ENCODE results near the gene NHEJ1.
A peak's percentile ranks its signal among the peaks of the same experiment; 100 is the strongest.

NHEJ1 gene

GRCh38 chr2:219129589-219129988 is 31.0 kb downstream of the NHEJ1 start:
- H3K27me3 Mint-ChIP-seq (ENCODE audit: low read depth): no peaks in the 10 kb centered on the region
- no peak for DNase-seq (ENCODE audit: low spot score)
- H3K4me3 Mint-ChIP-seq: no peak overlapping the region
- H3K36me3 Mint-ChIP-seq (ENCODE audit: low read depth): no peaks in the 10 kb centered on the region
- no peaks in the 10 kb centered on the region for H3K9me3 Mint-ChIP-seq
- no peaks in the 10 kb centered on the region for H3K4me1 Mint-ChIP-seq (ENCODE audit: low read depth)
- no peak overlapping the region for H3K27ac Mint-ChIP-seq

- H3K27me3 Mint-ChIP-seq (ENCODE audit: low read depth): no peaks in the 10 kb centered on the region
- no peaks in the 10 kb centered on the region for H3K9me3 Mint-ChIP-seq
- H3K36me3 Mint-ChIP-seq (ENCODE audit: low read depth): no peaks in the 10 kb centered on the region
- peaks cover 4% of the 10 kb centered on the region for H3K4me1 Mint-ChIP-seq (ENCODE audit: low read depth)
- H3K27ac Mint-ChIP-seq: no peak overlapping the region
- H3K4me3 Mint-ChIP-seq: no peak overlapping the region
- no peak for DNase-seq (ENCODE audit: low spot score)
Observed at GRCh38 chr2:219128396-219128795, 32.2 kb downstream of the NHEJ1 start.

- Mint-ChIP-seq H3K9me3 (no peaks in the 10 kb centered on the region), H3K27me3 (ENCODE audit: low read depth) (no peaks in the 10 kb centered on the region), H3K36me3 (ENCODE audit: low read depth) (no peaks in the 10 kb centered on the region), H3K4me1 (ENCODE audit: low read depth) (peaks cover 4% of the 10 kb centered on the region), H3K4me3 (no peak overlapping the region), H3K27ac (no peak overlapping the region)
- DNase-seq (ENCODE audit: low spot score): no peak
Observed at GRCh38 chr2:219127037-219127635, 33.5 kb downstream of the NHEJ1 start.

GRCh38 chr2:219126555-219126954 is 34.1 kb downstream of the NHEJ1 start:
- no peak for DNase-seq (ENCODE audit: low spot score)
- no peaks in the 10 kb centered on the region for H3K27me3 Mint-ChIP-seq (ENCODE audit: low read depth)
- H3K36me3 Mint-ChIP-seq (ENCODE audit: low read depth): no peaks in the 10 kb centered on the region
- H3K4me1 Mint-ChIP-seq (ENCODE audit: low read depth): peaks cover 4% of the 10 kb centered on the region
- H3K27ac Mint-ChIP-seq: no peak overlapping the region
- no peaks in the 10 kb centered on the region for H3K9me3 Mint-ChIP-seq
- H3K4me3 Mint-ChIP-seq: no peak overlapping the region

GRCh38 chr2:219125886-219126270 is 34.7 kb downstream of the NHEJ1 start:
- Mint-ChIP-seq H3K27me3 (ENCODE audit: low read depth) (no peaks in the 10 kb centered on the region), H3K4me3 (no peak overlapping the region), H3K9me3 (no peaks in the 10 kb centered on the region), H3K27ac (no peak overlapping the region), H3K36me3 (ENCODE audit: low read depth) (no peaks in the 10 kb centered on the region), H3K4me1 (ENCODE audit: low read depth) (peaks cover 4% of the 10 kb centered on the region)
- no peak for DNase-seq (ENCODE audit: low spot score)

- DNase-seq (ENCODE audit: low spot score): peak; percentile 4
- Mint-ChIP-seq H3K9me3 (no peaks in the 10 kb centered on the region), H3K4me1 (ENCODE audit: low read depth) (peaks cover 4% of the 10 kb centered on the region), H3K27ac (no peak overlapping the region), H3K4me3 (no peak overlapping the region), H3K36me3 (ENCODE audit: low read depth) (no peaks in the 10 kb centered on the region), H3K27me3 (ENCODE audit: low read depth) (no peaks in the 10 kb centered on the region)
Observed at GRCh38 chr2:219125225-219125885, 35.3 kb downstream of the NHEJ1 start.

GRCh38 chr2:219124381-219125110 is 36.1 kb downstream of the NHEJ1 start:
- no peaks in the 10 kb centered on the region for H3K27me3 Mint-ChIP-seq (ENCODE audit: low read depth)
- H3K4me3 Mint-ChIP-seq: no peak overlapping the region
- no peak overlapping the region for H3K27ac Mint-ChIP-seq
- H3K4me1 Mint-ChIP-seq (ENCODE audit: low read depth): peaks cover 4% of the 10 kb centered on the region
- no peaks in the 10 kb centered on the region for H3K36me3 Mint-ChIP-seq (ENCODE audit: low read depth)
- DNase-seq (ENCODE audit: low spot score): peak; percentile 9
- H3K9me3 Mint-ChIP-seq: no peaks in the 10 kb centered on the region

GRCh38 chr2:219123356-219124135 is 37.1 kb downstream of the NHEJ1 start:
- Mint-ChIP-seq H3K4me3 (no peak overlapping the region), H3K36me3 (ENCODE audit: low read depth) (no peaks in the 10 kb centered on the region), H3K4me1 (ENCODE audit: low read depth) (peaks cover 4% of the 10 kb centered on the region), H3K9me3 (no peaks in the 10 kb centered on the region), H3K27ac (no peak overlapping the region), H3K27me3 (ENCODE audit: low read depth) (no peaks in the 10 kb centered on the region)
- DNase-seq (ENCODE audit: low spot score): no peak

- DNase-seq (ENCODE audit: low spot score): no peak
Observed at GRCh38 chr2:219122202-219122980, 38.2 kb downstream of the NHEJ1 start.

GRCh38 chr2:219120082-219120481 is 40.5 kb downstream of the NHEJ1 start:
- H3K4me3 Mint-ChIP-seq: no peak overlapping the region
- no peaks in the 10 kb centered on the region for H3K9me3 Mint-ChIP-seq
- H3K36me3 Mint-ChIP-seq (ENCODE audit: low read depth): no peaks in the 10 kb centered on the region
- no peak for DNase-seq (ENCODE audit: low spot score)
- no peaks in the 10 kb centered on the region for H3K27me3 Mint-ChIP-seq (ENCODE audit: low read depth)
- H3K4me1 Mint-ChIP-seq (ENCODE audit: low read depth): peaks cover 4% of the 10 kb centered on the region
- H3K27ac Mint-ChIP-seq: no peak overlapping the region

More at GRCh38 chr2:219122202-219122980, 38.2 kb downstream of the NHEJ1 start:
- Mint-ChIP-seq H3K27ac (no peak overlapping the region), H3K36me3 (ENCODE audit: low read depth) (no peaks in the 10 kb centered on the region), H3K4me3 (no peak overlapping the region), H3K9me3 (no peaks in the 10 kb centered on the region), H3K27me3 (ENCODE audit: low read depth) (no peaks in the 10 kb centered on the region), H3K4me1 (ENCODE audit: low read depth) (peaks cover 4% of the 10 kb centered on the region)

- peak; percentile 21 for DNase-seq (ENCODE audit: low spot score)
- Mint-ChIP-seq H3K4me3 (no peak overlapping the region), H3K27me3 (ENCODE audit: low read depth) (no peaks in the 10 kb centered on the region), H3K4me1 (ENCODE audit: low read depth) (peaks cover 4% of the 10 kb centered on the region), H3K36me3 (ENCODE audit: low read depth) (no peaks in the 10 kb centered on the region), H3K9me3 (no peaks in the 10 kb centered on the region), H3K27ac (no peak overlapping the region)
Observed at GRCh38 chr2:219119422-219120043, 41.1 kb downstream of the NHEJ1 start.

GRCh38 chr2:219118504-219118903 is 42.1 kb downstream of the NHEJ1 start:
- no peak for DNase-seq (ENCODE audit: low spot score)
- Mint-ChIP-seq H3K27ac (no peak overlapping the region), H3K36me3 (ENCODE audit: low read depth) (no peaks in the 10 kb centered on the region), H3K9me3 (no peaks in the 10 kb centered on the region), H3K4me1 (ENCODE audit: low read depth) (no peaks in the 10 kb centered on the region), H3K27me3 (ENCODE audit: low read depth) (no peaks in the 10 kb centered on the region), H3K4me3 (no peak overlapping the region)

All from T-helper 2 cell treated with Interferon-gamma antibody and Interleukin-4, amounts not matched to agents 5 μg/mL and 100 μg/mL, for 36 hours (primary cell).